GM12801 (cell line): ENCODE data around the gene RSPO4.

ENCODE experiments used
- TF ChIP-seq, protein P1 (sequence below): IDR thresholded peaks from one replicate; pipeline ENCODE4 v1.5.1; 2011; ENCODE audit warnings: control low read depth; ENCODE audit not compliant: insufficient read length; ENCODE audit errors: extremely low read depth

The RSPO4 gene

DNA sequence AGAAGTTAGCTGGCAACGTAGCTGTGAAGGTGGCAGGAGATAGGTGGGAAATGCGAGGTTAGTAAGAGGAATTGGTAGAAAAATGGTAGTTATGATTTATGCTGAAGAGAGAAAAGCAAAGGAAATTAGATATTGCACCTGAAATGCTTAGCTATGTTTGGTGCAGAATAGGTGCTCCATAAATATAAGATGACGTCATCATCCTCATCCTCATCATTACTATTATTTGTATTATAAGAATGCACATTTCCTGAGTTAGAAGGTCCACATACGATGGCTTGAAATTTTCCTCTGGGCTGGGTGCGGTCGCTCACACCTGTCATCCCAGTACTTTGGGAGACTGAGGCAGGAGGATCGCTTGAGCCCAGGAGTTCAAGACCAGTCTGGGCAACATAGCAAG lies 46.5 kb downstream of the RSPO4 start:
- TF ChIP-seq, protein P1, sequence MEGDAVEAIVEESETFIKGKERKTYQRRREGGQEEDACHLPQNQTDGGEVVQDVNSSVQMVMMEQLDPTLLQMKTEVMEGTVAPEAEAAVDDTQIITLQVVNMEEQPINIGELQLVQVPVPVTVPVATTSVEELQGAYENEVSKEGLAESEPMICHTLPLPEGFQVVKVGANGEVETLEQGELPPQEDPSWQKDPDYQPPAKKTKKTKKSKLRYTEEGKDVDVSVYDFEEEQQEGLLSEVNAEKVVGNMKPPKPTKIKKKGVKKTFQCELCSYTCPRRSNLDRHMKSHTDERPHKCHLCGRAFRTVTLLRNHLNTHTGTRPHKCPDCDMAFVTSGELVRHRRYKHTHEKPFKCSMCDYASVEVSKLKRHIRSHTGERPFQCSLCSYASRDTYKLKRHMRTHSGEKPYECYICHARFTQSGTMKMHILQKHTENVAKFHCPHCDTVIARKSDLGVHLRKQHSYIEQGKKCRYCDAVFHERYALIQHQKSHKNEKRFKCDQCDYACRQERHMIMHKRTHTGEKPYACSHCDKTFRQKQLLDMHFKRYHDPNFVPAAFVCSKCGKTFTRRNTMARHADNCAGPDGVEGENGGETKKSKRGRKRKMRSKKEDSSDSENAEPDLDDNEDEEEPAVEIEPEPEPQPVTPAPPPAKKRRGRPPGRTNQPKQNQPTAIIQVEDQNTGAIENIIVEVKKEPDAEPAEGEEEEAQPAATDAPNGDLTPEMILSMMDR: no peak

DNA sequence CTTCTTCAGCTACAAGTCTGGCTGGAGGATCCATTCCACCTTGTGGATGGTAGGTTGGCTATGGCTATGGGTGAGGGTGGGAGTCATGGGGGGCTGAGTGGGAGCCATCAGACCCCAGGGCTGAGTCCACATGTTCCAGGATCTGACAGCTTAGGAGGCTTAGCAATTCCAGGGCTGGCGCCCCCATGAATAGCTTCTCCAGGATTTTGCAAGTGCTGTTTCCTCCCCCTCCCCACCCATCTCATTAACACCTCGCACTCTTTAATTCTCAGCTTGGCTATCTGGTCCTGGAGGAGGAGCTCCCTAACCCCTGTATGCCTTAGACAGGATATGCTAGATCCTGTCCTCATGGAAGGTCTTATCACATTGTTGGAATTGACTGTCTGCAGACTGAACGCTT lies 47.0 kb downstream of the RSPO4 start:
- TF ChIP-seq, protein P1: no peak

DNA sequence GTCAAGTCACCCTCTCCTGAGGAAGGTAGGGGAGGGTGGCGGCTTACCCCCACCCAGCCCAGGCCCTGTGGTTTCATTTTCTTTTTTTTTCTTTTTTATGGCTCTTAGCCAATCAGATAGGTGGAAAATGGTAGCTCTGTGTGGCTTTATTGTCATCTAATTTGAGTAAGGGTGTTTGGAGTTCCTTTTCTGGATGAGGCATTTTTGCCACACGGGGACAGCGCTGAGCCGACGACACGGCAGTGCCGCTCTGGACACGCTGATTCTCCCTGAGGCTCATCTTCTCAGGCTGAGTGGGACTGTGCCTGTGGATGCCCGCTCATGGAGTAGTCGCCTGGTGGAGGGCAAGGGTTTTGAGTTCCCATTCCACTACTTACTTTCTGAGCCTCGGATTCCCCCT lies 48.4 kb downstream of the RSPO4 start:
- TF ChIP-seq, protein P1: no peak

DNA sequence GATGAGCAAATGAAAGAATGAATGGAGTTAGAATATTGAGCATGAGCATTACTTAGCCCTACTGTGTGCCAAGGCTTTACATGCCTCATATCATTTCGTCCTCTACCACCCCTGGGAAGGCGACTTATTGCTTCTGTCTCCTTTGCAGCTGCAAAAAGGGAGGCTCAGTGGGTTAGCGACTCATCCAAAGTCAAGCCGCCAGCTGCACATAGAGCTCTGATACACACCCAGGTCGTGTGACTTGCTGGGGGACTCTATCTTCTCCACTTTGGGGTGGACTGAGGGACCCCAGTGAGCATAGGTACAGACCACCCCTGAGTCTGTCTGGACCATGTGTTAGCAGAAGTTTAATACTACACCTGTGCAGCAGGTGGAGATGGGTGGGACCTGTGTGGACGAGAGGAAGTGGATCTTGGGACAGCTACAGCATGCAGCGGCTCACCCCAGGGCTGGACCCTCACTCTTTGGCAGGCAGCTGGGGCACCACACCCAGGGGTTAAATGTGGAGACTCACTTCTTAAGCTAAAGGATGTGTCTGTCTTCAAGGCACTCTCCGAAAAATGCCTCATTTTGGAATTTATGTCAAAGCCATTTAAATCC lies 49.8 kb downstream of the RSPO4 start:
- TF ChIP-seq, protein P1: no peak

DNA sequence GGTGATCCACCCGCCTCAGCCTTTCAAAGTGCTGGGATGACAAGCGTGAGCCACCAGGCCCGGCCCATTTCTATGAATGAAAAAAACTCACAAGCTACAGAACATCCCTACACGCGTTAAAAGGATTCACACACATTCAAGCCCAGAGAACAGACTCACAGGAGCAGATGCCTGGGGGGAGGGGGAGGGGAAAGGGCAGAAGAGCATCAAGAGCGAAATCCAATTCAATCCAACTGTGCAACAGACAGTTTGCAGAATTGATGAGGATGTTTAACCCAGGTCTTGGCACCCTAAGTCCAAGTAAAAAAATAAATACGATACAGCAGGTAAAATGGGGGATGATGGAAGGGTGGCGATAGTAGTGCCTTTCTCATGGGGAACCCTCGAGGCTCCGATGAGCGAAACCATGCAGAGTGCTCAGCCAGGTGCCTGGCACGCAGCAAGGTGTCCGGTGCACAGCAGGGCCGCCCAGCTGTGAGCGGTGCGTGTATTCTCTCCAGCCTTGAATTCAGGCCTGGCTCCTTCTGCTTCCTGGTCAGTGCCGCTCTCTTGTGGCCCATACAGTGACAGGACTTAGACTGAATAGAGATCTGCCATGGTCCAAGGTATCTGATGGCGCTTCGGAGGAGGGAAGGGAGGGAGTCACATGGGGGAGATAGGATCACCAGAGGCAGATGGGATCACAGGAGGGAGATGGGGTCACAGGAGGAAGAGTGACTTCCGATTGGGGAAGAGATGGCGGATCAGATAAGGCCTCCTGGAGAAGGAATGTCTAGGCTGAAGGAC lies 50.5 kb downstream of the RSPO4 start:
- TF ChIP-seq, protein P1: no peak

DNA sequence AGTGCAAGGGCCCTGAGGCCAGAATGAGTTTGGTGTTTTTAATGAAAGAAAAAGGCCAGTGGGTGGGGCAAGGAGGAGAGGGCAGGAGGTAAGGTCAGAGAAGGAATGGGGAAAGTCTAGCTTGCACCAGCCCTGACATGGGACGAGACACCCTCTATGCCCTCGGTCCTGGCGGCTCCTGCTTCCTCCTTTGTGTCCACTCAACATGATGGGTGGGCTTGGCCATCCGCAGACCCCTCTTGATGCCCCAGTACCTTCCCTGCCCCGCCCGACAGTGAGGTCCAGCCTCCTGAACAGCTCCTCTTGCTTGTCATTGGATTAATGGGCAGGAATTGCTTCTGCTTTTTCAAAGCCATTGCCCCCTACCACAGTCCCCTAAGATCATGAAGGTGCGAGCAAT lies 52.4 kb downstream of the RSPO4 start:
- TF ChIP-seq, protein P1: no peak

DNA sequence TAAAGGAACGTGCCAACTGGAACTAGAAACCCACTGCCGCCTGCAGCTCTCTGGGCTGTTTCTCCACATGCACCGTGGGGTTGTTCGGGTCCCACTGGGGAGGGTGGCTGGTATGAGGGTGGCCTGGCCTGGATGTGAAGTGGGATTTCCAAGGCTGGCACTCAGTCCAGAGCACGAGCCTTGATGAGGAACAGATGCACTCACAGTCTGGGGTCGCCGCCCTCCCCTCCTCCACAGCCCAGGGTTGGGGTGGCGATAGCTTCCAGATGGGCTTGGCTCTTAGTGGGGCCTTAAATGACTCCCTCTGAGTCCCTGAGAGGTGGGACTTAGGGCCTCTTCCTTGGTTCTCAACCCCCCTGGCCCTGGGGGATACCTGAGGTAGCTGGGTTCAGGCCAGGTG lies 55.3 kb downstream of the RSPO4 start:
- TF ChIP-seq, protein P1: no peak
